ENCODE data around the gene MYO15B.

- TF ChIP-seq CTCF (IDR thresholded peaks at IDR 0.05; ENCODE audit: insufficient read depth, low read length) (no peak), POLR2AphosphoS5 (IDR thresholded peaks at IDR 0.05; ENCODE audit: low read depth) (no peak)
Measured at GRCh38 chr17:75642182-75642783, 54.7 kb downstream of the MYO15B start.
